Activated naive CD4-positive, alpha-beta T cell treated with anti-CD3 and anti-CD28 coated beads, Interleukin-2, amount 50 U/mL, for 72 hours (primary cell): ENCODE results near the gene CRACDL. TPM values are rescaled to one million over a fixed set of nuclear protein-coding genes. Genes with fewer than 3 reads are reported as not detected.

Source experiments
- ATAC-seq, 2 donors: fragments of 150-1000 bp; cut with Tn5 transposase; 2 replicates each; pipeline ENCODE4 v1.10.0; 2021; ENCODE audit warnings: mild to moderate bottlenecking in 2 of 2, moderate library complexity in 2 of 2
- DNase-seq, 2 donors: peaks; one replicate each; pipeline ENCODE4 v3.0.0; 2021 to 2022; ENCODE audit warnings: low spot score in 2 of 2
- H3K27ac Mint-ChIP-seq, 2 donors: one replicate each; pipeline ENCODE4 v1.8.0; 2022; ENCODE audit warnings: mild to moderate bottlenecking in 2 of 2, mixed read lengths in 2 of 2
- H3K36me3 Mint-ChIP-seq, 2 donors: one replicate each; pipeline ENCODE4 v1.8.0; 2022; ENCODE audit warnings: mixed read lengths in 2 of 2
- H3K9me3 Mint-ChIP-seq, 2 donors: one replicate each; pipeline ENCODE4 v1.8.0; 2022; ENCODE audit warnings: mixed read lengths in 2 of 2
- total RNA-seq, 2 donors: library from RNA; stranded (reverse); gene quantifications; one replicate each; pipeline ENCODE4 v1.2.3, GENCODE V29; 2022

The CRACDL gene
- total RNA-seq, 2 donors from 2014 or later: 0.12 TPM; not detected in 1

DNA sequence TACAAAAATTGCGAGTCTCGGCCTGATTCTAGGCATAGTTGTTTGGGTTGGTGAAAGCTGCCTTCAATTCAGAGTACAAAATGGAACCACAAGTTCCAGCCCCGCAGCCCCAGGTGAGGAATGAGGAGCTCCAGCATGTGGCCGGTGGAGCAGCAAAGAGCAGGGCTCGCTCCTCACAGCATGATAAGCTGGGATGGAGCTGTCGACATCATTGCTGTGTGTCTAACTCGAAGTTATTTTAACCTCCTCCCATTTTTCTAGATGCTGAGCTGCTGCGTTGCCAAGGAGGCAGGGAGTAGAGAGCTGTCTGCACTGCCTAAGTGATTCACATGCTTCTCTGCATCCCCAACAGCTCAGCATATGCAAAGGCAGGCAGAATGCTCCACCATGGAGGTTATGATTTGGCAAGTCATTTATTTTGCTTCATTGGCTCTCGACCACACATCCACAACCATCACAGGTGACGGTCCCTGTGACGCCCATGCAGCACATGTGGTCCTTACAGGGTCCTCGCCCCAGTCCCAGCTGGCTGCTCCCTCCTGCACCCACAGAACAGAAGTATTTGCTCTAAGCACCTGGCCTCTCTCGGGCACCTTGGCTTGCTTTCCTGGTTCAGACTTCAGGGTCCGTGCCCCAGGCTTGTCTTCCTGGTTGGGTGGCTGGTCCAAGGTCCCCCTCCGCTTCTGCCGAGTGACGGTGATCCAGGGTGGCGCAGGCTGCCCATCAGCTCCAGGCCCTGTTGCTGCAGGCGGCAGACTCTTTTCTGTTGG is 139.1 kb downstream of the CRACDL start:
- no peaks in the 10 kb centered on the region for H3K36me3 Mint-ChIP-seq
- ATAC-seq (no peak), DNase-seq (no peak)
- no peaks in the 10 kb centered on the region for H3K9me3 Mint-ChIP-seq
- H3K27ac Mint-ChIP-seq: no peak overlapping the region

DNA sequence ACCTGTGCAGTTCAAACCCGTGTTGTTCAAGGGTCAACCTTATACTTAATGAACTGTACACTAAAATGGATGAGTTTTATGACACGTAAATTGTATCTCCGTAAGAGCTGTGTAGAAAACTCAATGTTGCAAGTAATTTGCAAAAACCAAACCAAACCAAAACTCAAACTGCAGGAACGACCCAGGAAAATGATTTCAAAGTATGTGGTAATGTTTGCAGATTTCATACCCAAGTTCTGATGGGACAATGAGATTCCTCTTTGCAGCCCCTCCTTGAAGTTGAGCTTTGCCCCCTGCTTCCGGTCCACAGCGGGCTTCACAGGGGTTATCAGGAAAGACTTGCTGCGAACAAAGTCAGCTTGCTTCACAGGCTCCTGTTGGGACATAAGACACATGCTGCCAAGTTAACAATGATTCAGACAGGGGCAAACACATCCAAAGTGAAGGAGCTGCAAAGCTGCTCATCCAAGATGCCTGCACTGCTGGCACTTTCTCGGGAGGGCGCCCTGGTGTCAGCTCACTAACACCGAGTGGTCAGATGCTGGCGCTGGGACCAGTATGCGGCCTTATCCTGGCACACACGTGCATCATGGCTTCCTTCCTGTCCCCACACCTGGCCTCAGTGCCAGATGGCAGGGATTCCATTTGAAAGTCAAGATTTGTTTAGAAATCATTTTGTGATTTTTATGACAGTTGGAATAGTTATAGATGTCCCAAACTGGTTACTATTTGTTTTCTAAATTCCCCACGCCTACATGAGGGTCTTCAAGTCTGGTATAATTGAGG is 139.9 kb downstream of the CRACDL start:
- no peak overlapping the region for H3K27ac Mint-ChIP-seq
- DNase-seq: no peak
- H3K9me3 Mint-ChIP-seq: no peaks in the 10 kb centered on the region
- ATAC-seq: no peak
- H3K36me3 Mint-ChIP-seq: no peaks in the 10 kb centered on the region

DNA sequence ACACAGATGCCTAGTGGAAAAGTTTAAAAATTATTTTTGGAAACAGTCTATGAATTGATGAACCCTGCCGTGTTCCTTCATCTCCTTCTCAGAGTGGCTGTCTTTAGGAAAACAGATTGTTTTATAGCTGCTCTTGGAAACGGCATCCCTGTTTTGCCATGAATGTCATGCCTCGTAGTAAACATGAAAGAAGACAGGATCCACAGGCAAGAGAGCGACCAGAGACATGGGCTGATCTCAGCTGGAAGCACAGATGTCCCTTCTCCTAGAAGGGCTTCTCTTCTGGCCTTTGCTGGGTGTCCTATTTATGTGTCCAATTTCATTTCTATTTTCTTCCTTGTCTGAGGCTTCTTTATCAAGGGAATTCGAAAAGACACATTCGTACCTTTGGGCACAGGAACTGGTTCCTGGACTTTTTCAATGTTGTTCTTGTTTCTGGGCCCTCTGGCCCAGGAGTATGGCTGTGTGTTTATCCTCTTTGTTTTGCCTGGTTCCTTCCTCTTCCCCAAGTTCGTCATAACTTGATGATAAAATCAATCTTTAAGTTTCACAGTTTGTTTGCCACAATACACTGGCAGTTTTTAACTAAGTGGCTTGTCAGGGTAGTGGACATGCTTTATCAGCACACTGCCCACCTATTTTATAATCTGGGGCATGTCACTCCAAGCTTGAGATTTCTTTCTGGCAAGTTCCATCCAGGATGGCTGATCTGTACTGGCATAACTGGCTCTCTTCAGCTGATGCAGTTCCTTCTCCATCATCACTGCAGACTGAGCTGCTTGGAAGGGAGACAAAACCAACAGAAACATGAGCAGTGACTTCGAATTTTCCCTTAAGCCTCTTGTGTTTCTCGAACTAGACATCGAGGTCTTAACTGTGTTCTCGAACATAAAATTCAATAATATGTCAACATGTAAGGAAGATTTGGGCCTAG is 141.9 kb downstream of the CRACDL start:
- no peak for ATAC-seq
- DNase-seq: no peak
- Mint-ChIP-seq H3K9me3 (no peaks in the 10 kb centered on the region), H3K36me3 (no peaks in the 10 kb centered on the region), H3K27ac (no peak overlapping the region)

DNA sequence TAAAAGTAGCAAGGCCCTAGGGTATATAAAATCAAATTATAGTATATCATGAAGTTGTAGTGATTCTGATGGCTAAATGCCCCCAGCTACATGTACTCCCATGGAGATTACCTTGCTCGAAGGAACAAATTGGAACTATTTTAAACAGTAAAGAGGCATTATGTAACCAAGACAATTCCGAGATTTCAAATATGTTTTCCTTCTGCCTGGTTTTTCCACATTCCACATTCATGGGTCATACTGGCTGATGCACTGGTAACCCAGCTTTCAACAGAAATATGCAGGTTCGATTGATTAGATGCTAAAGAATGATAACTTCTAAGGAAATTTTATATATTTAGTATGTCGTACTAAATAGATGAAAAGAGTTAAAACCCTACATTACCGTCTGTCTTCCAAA is 142.8 kb downstream of the CRACDL start:
- no peak for ATAC-seq
- Mint-ChIP-seq H3K27ac (no peak overlapping the region), H3K36me3 (no peaks in the 10 kb centered on the region), H3K9me3 (no peaks in the 10 kb centered on the region)
- DNase-seq: no peak

DNA sequence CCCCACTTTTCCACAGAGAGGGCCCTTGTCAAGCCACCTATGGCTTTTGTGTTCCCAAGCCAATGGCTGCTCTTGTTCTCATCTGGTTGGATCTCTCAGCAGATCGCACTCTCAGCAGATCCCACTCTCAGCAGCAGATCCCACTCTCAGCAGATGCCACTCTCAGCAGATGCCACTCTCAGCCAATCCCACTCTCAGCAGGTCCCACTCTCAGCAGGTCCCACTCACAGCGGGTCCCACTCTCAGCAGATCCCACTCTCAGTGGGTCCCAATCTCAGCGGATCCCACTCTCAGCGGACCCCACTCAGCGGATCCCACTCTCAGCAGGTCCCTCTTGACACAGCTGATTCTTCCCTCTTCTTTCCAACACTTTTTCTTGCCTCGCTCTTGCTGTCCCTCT is 145.8 kb downstream of the CRACDL start:
- no peak for DNase-seq
- no peak for ATAC-seq
- Mint-ChIP-seq H3K9me3 (no peaks in the 10 kb centered on the region), H3K27ac (peak overlapping the region in 1 of 2 donors; percentile 55), H3K36me3 (no peaks in the 10 kb centered on the region)

GRCh38 chr2:98787700-98788099 is 148.3 kb downstream of the CRACDL start:
- DNase-seq (no peak), ATAC-seq (no peak)
- Mint-ChIP-seq H3K36me3 (peaks cover 0 to under 1% of the 10 kb centered on the region in 2 donors), H3K27ac (no peak overlapping the region), H3K9me3 (no peaks in the 10 kb centered on the region)

DNA sequence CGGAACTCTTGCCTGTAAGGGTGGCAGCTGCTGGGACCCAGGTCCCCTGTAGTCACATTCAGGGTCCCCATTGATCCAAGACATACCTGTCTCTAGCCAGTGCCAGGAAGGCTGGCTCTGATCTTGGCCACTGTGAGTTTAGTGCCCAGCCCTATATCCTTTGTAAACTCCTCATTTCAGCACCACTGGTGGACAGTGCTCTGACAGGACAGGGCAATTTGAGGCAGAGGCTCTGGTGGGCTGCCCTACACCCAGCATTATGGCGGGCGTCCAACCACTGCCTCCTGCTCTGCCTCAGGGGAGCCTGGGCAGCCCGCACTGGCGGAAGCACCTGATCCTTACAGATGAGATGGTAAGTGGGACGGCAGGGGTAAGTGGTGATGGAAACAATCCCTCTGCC is 149.8 kb downstream of the CRACDL start:
- Mint-ChIP-seq H3K36me3 (peaks cover 10 to 16% of the 10 kb centered on the region in 2 donors), H3K9me3 (peaks cover 10 to 11% of the 10 kb centered on the region in 2 donors), H3K27ac (no peak overlapping the region)
- DNase-seq (no peak), ATAC-seq (no peak)

GRCh38 chr2:98782570-98782969 is 153.5 kb downstream of the CRACDL start:
- peaks cover 10 to 17% of the 10 kb centered on the region in 2 donors for H3K36me3 Mint-ChIP-seq
- no peak overlapping the region for H3K27ac Mint-ChIP-seq
- peaks cover 10 to 11% of the 10 kb centered on the region in 2 donors for H3K9me3 Mint-ChIP-seq
- DNase-seq: no peak
- ATAC-seq: no peak

DNA sequence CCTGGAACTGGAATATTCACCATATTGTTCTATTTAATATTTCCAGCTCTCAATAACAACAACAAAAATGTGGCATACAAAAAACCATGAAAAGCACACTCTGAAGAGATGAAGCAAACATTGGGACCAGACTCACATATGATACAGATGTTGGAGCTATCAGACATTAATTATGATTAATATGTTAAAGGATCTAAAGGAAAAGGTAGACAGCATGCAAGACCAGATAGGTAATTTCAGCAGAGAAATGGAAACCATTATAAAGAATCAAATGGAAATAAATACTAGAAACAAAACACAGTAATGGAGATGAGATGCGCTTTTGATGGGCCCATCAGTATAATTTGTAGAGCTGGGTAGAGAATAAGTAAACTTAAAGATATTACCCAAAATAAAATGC is 154.2 kb downstream of the CRACDL start:
- Mint-ChIP-seq H3K36me3 (peaks cover 10 to 17% of the 10 kb centered on the region in 2 donors), H3K9me3 (peaks cover 10 to 11% of the 10 kb centered on the region in 2 donors), H3K27ac (no peak overlapping the region)
- ATAC-seq (no peak), DNase-seq (no peak)

DNA sequence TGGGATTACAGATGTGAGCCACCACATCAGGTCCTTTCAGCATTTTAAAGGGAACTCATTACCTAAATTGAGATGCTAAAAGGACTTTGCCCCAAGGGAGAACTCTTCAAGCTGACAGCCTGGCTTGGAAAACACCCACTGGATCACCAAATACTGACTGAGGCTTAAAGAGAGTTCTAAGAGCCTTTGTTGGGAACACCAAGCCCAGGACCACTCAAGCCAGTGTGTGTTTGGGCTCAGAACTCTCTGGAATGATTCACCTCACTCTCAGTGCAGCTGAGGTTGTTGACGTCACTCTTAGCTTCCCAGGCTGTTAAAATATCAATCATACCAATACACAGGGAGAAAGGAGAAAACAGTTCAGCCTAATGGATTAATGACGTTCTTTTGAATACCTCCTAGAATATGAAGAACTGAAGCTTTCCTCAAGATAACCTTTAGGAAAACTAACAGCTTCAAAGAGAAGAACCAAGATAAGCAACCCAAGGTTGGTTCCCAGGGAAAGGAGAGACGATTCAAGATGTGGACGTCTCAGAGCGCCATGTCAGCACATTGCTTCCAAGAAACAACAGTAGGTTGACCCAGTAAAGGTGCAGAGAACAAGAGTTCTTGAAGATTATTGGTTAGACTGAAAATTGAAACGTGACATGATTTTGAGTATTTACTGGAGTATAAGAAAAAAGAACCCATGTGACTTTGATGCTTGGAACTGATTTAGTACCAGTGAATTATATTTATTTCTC is 157.1 kb downstream of the CRACDL start:
- peaks cover 10 to 11% of the 10 kb centered on the region in 2 donors for H3K9me3 Mint-ChIP-seq
- no peak for ATAC-seq
- no peak overlapping the region for H3K27ac Mint-ChIP-seq
- DNase-seq: no peak
- H3K36me3 Mint-ChIP-seq: peaks cover 10 to 17% of the 10 kb centered on the region in 2 donors

DNA sequence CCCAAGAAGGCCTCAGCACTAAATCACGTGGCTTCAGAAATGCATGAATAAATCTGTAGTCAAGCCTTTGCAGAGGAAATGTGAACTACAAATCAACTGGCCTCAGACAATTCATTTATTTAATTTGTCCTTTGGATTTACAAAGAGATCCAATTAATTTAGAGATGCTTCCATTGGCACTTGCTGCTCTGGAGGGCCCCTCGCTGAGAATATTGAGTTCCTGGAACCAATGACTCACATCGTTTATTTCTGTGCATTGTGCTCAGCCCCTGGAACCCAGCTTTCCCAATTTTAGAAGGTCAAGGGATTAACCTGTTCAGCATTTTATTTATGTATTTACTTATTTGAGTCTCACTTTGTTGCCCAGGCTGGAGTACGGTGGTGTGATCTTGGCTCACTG is 157.9 kb downstream of the CRACDL start:
- DNase-seq: no peak
- no peak for ATAC-seq
- H3K36me3 Mint-ChIP-seq: peaks cover 10 to 17% of the 10 kb centered on the region in 2 donors
- no peak overlapping the region for H3K27ac Mint-ChIP-seq
- H3K9me3 Mint-ChIP-seq: peaks cover 10 to 11% of the 10 kb centered on the region in 2 donors

DNA sequence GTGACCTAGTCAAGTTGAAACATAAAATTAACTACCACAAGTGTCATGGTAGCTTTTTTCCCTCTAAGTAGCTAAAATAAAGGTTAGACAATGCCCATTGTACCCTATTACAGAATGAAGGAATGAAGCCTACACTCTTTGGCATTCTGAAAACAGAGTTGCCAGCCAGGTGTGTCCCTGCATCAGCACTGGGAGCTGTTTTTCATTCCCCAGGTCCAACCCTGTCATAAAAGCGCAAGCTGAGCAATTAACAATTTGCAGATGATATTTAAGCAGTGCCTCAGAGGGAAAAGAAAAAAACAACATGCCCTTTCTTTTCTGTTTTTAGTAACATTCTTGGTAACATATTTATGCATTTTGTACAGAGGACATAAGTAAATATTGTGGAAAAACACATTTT is 158.3 kb downstream of the CRACDL start:
- Mint-ChIP-seq H3K36me3 (peaks cover 10 to 17% of the 10 kb centered on the region in 2 donors), H3K27ac (no peak overlapping the region), H3K9me3 (peaks cover 10 to 11% of the 10 kb centered on the region in 2 donors)
- DNase-seq (no peak), ATAC-seq (no peak)

DNA sequence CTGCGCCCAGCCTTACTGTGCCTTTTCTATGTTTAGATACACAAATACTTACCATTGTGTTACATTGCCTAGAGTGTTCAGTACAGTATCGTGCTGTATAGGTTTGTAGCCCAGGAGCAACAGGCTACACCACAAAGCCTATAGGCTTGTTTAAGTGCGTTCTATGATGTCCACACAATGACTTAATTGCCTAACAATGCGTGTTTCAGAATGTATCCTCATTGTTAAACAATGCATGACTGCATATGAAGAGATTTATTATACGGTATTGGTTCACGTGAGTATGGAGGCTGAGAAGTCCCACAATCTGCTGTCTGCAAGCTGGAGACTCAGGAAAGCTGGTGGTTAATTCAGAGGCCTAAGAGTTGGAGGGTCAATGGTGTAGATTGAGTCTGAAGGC is 158.9 kb downstream of the CRACDL start:
- Mint-ChIP-seq H3K9me3 (peaks cover 5% of the 10 kb centered on the region in 2 donors), H3K36me3 (peaks cover 6 to 11% of the 10 kb centered on the region in 2 donors), H3K27ac (no peak overlapping the region)
- no peak for DNase-seq
- no peak for ATAC-seq

- Mint-ChIP-seq H3K27ac (no peak overlapping the region), H3K36me3 (peaks cover 0 to 7% of the 10 kb centered on the region in 2 donors), H3K9me3 (no peaks in the 10 kb centered on the region)
- DNase-seq (no peak), ATAC-seq (no peak)
These were observed 159.9 kb downstream of the CRACDL start for GRCh38 chr2:98776136-98776535.

GRCh38 chr2:98775146-98775986 is 160.7 kb downstream of the CRACDL start:
- DNase-seq (no peak), ATAC-seq (no peak)
- Mint-ChIP-seq H3K9me3 (no peaks in the 10 kb centered on the region), H3K27ac (no peak overlapping the region), H3K36me3 (peaks cover 0 to 13% of the 10 kb centered on the region in 2 donors)
